ENCODE data around the gene SGK1. TPM values are rescaled to one million over a fixed set of nuclear protein-coding genes. Genes with fewer than 3 reads are reported as not detected.

The SGK1 gene
- polyA plus RNA-seq, 1 of the 3 experiments (the other 2 are of a cell fraction), result 440 TPM

GRCh38 chr6:134343066-134343465 is 25.2 kb upstream of the SGK1 start:
- Histone ChIP-seq H4K20me1 (ENCODE audit: insufficient read depth) (no peaks in the 10 kb centered on the region), H3K9ac (no peak overlapping the region), H3K4me3 (ENCODE audit: low read depth in 2 of 2, low read length in 1 of 2) (no peak overlapping the region), H3K27ac (ENCODE audit: low read depth in 2 of 2, low read length in 1 of 2) (no peak overlapping the region), H3K4me1 (ENCODE audit: control insufficient read depth in 1 of 2, insufficient read depth in 2 of 2, low read depth in 1 of 2, low read length in 1 of 2) (0 out of 4 replicates have a peak, but pooled peaks cover 0 to 2% of the 10 kb centered on the region in 2 experiments), H3K4me2 (no peak overlapping the region), H3F3A (replicated peaks; ENCODE audit: insufficient read depth) (peaks cover 3% of the 10 kb centered on the region), H3K27me3 (ENCODE audit: insufficient read depth) (no peaks in the 10 kb centered on the region), H3K36me3 (replicated peaks in 1 of 2; ENCODE audit: control insufficient read depth in 1 of 2, insufficient read depth in 2 of 2, low read length in 1 of 2) (no peaks in the 10 kb centered on the region), H3K79me2 (ENCODE audit: insufficient read depth) (no peaks in the 10 kb centered on the region), H2AFZ (ENCODE audit: low read depth) (no peak overlapping the region), H3K9me2 (no peaks in the 10 kb centered on the region), H3K9me3 (no peaks in the 10 kb centered on the region)
- ChIA-PET CTCF (no interaction called here), POLR2A (no interaction called here)
- no peak for DNase-seq
- TF ChIP-seq TEAD4 (IDR thresholded peaks at IDR 0.05; ENCODE audit: borderline replicate concordance, insufficient read depth) (no peak), MAX (IDR thresholded peaks at IDR 0.05; ENCODE audit: low read depth) (no peak), FOSL2 (IDR thresholded peaks at IDR 0.05; ENCODE audit: borderline replicate concordance, low read depth) (no peak), CHD2 (IDR thresholded peaks at IDR 0.05; ENCODE audit: low read length, partially characterized antibody) (no peak), POLR2AphosphoS5 (IDR thresholded peaks at IDR 0.05; ENCODE audit: low read depth, low read length) (no peak), FOXM1 (IDR thresholded peaks at IDR 0.05; ENCODE audit: low read depth) (no peak), RFX5 (IDR thresholded peaks at IDR 0.05; ENCODE audit: low read length) (no peak), SIN3A (IDR thresholded peaks at IDR 0.05; ENCODE audit: borderline replicate concordance, low read depth, low read length) (no peak), MEF2A (IDR thresholded peaks at IDR 0.05; ENCODE audit: borderline replicate concordance, low read depth) (no peak), RXRA (IDR thresholded peaks at IDR 0.05; ENCODE audit: borderline replicate concordance, low read depth) (no peak), PBX3 (IDR thresholded peaks at IDR 0.05) (no peak), FOXJ3 (CRISPR knock-in tag; IDR thresholded peaks at IDR 0.05) (no peak), USF1 (IDR thresholded peaks at IDR 0.05; ENCODE audit: borderline replicate concordance, low read depth) (no peak), EP300 (IDR thresholded peaks at IDR 0.05; ENCODE audit: borderline replicate concordance in 1 of 2, low read depth in 1 of 2, low read length in 1 of 2) (no peak), NRF1 (IDR thresholded peaks at IDR 0.05; ENCODE audit: low read depth, low read length) (no peak), CTCF (IDR thresholded peaks at IDR 0.05) (no peak), GATA2 (CRISPR knock-in tag; IDR thresholded peaks at IDR 0.05) (no peak), RCOR1 (IDR thresholded peaks at IDR 0.05; ENCODE audit: low read length) (no peak), ZBTB33 (IDR thresholded peaks at IDR 0.05; ENCODE audit: borderline replicate concordance, low read depth) (no peak), SMC3 (IDR thresholded peaks at IDR 0.05; ENCODE audit: low read depth, low read length) (no peak)
- WGBS (ENCODE audit: low lambda C conversion rate), result 88% methylated on average over 6 of the region's 6 CpGs

Measured in SK-N-SH (cell line).